Kasumi-1 (cell line): Measurements from ENCODE around the gene PRDM11.
"Not testable (repeated sequence)": the region's sequence is repeated elsewhere in the genome, so short reads cannot be mapped to it uniquely, and the experiment has no call there.

Experiments
- DNase-seq, 2 experiments: peaks; one replicate each; lab custom pipeline; 2025; lab: John Stamatoyannopoulos, UW

PRDM11 gene

GRCh38 chr11:45146072-45147016 lies at the start of gene PRDM11:
TSS of gene PRDM11 (plus strand) at chr11:45146639. CDS start at chr11:45181767, 35,128 bp downstream.
- DNase-seq: peak; percentile 34 to 59

GRCh38 chr11:45097721-45098493 lies 48.5 kb upstream of the PRDM11 start:
- DNase-seq: peak; percentile 55 to 68

GRCh38 chr11:45098929-45099328 lies 47.5 kb upstream of the PRDM11 start:
- no peak for DNase-seq

GRCh38 chr11:45100339-45100738 lies 46.1 kb upstream of the PRDM11 start:
- DNase-seq: no peak

GRCh38 chr11:45102361-45102809 lies 44.1 kb upstream of the PRDM11 start:
- DNase-seq: no peak

- peak; percentile 53 to 58 for DNase-seq
Observed at GRCh38 chr11:45102810-45103621, 43.4 kb upstream of the PRDM11 start.

GRCh38 chr11:45104006-45104789 lies 42.2 kb upstream of the PRDM11 start:
- no peak for DNase-seq

- no peak for DNase-seq
Observed at GRCh38 chr11:45104790-45105084, 41.7 kb upstream of the PRDM11 start.

GRCh38 chr11:45105233-45105983 lies 41.0 kb upstream of the PRDM11 start:
- peak; percentile 62 to 67 for DNase-seq

GRCh38 chr11:45105984-45106375 lies 40.5 kb upstream of the PRDM11 start:
- no peak for DNase-seq

GRCh38 chr11:45106440-45106839 lies 40.0 kb upstream of the PRDM11 start:
- DNase-seq: no peak

GRCh38 chr11:45107029-45107428 lies 39.4 kb upstream of the PRDM11 start:
- no peak for DNase-seq

GRCh38 chr11:45108070-45109064 lies 38.1 kb upstream of the PRDM11 start:
- DNase-seq: no peak

GRCh38 chr11:45109400-45109799 lies 37.0 kb upstream of the PRDM11 start:
- DNase-seq: no peak

GRCh38 chr11:45110562-45110961 lies 35.9 kb upstream of the PRDM11 start:
- peak; percentile 63 to 69 for DNase-seq

GRCh38 chr11:45113807-45114206 lies 32.6 kb upstream of the PRDM11 start:
- peak; percentile 17 to 35 for DNase-seq

GRCh38 chr11:45127836-45128235 lies 18.6 kb upstream of the PRDM11 start:
- not testable (repeated sequence) for DNase-seq

- DNase-seq: no peak
Observed at GRCh38 chr11:45133878-45134277, 12.6 kb upstream of the PRDM11 start.

- DNase-seq: no peak
Observed at GRCh38 chr11:45141171-45141570, 5.3 kb upstream of the PRDM11 start.
